Cardiac muscle cell (in vitro differentiated cells and primary cell): Measurements from ENCODE around the gene SH3PXD2A. TPM values are rescaled to one million over a fixed set of nuclear protein-coding genes. Genes with fewer than 3 reads are reported as not detected.

ENCODE experiments used
- DNase-seq, 2 donors: peaks; one replicate each; pipeline versions ENCODE4 v3.0.0 to v3.0.0-alpha.2; 2010 to 2017; ENCODE audit warnings: low read depth in 1 of 2, low spot score in 1 of 2
- H3K27ac ChIP-seq: fragments of 200-600 bp; sonication (generic); 2 replicates; pipeline ENCODE4 v1.5.1; 2016
- H3K27me3 ChIP-seq: fragments of 200-600 bp; sonication (generic); 2 replicates; pipeline ENCODE4 v1.6.0; 2016; ENCODE audit warnings: control low read depth
- H3K36me3 ChIP-seq: fragments of 200-600 bp; sonication (generic); 2 replicates; pipeline ENCODE4 v1.5.1; 2016; ENCODE audit warnings: control low read depth
- H3K4me1 ChIP-seq: fragments of 200-600 bp; sonication (generic); 2 replicates; pipeline ENCODE4 v1.8.1; 2017; ENCODE audit warnings: low read depth, mild to moderate bottlenecking, mixed run types
- H3K4me3 ChIP-seq: fragments of 200-600 bp; sonication (generic); 2 replicates; pipeline ENCODE4 v1.5.1; 2016; ENCODE audit warnings: mild to moderate bottlenecking
- H3K9me3 ChIP-seq: fragments of 200-600 bp; sonication (generic); 2 replicates; pipeline ENCODE4 v1.5.1; 2017; ENCODE audit warnings: low read depth, mild to moderate bottlenecking, control low read depth
- polyA plus RNA-seq: library from polyadenylated mRNA; unstranded; fragments of >200 nt; fragmentation: Nextera tagmentation; extraction: Ambion mirVana; gene quantifications from 2 replicates; pipeline ENCODE4 v1.2.1, GENCODE V29; 2016
- total RNA-seq: library from RNA; depleted of rRNA; stranded (reverse); fragments of >200 nt; gene quantifications from 2 replicates; pipeline ENCODE4 v1.2.3, GENCODE V29; 2016
- TF ChIP-seq, protein P1 (sequence below): IDR thresholded peaks from 2 replicates; pipeline ENCODE4 v1.5.1; 2012; ENCODE audit warnings: low read depth, mild to moderate bottlenecking, low read length

The SH3PXD2A gene
- total and polyA plus RNA-seq, 2 experiments from 2014 or later, result 32.2 to 75.9 TPM

DNA sequence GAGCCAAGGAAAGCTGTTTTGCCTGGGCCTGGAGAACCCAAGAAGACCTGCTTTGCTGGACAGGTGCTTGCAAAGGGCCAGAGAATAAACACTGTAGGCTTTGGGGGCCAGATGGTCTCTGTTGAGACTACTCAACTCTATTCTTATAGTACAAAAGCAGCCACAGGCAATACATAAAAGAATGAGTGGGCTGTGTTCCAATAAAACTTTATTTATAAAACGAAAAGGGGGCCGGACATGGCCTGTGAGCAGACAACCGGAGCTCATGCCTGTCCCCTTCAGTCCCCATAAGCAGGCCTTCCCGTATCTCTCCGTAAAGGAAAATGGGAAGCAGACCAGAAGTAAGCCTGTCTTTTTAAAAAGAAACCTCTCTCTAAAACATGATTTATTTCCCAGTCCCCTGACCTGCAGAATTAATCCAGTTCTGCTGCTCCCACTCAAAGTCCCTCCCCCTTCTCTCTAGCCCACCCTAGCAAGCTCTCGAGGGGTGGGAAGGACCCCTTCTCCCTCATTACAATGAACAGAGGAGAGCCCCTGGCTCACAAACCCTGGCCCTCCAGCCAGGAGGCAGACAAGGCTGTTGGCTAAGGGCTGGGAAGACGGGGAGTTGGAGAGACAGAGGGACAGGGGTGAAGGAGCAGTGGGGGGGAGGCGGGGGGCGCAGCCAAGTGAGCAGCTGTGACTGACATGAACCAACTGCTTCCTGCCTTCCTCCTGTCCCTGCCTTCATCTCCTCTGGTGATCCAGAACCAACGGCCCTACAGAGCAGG, 184.1 kb downstream of the SH3PXD2A start:
- no peak for DNase-seq
- TF ChIP-seq, protein P1, sequence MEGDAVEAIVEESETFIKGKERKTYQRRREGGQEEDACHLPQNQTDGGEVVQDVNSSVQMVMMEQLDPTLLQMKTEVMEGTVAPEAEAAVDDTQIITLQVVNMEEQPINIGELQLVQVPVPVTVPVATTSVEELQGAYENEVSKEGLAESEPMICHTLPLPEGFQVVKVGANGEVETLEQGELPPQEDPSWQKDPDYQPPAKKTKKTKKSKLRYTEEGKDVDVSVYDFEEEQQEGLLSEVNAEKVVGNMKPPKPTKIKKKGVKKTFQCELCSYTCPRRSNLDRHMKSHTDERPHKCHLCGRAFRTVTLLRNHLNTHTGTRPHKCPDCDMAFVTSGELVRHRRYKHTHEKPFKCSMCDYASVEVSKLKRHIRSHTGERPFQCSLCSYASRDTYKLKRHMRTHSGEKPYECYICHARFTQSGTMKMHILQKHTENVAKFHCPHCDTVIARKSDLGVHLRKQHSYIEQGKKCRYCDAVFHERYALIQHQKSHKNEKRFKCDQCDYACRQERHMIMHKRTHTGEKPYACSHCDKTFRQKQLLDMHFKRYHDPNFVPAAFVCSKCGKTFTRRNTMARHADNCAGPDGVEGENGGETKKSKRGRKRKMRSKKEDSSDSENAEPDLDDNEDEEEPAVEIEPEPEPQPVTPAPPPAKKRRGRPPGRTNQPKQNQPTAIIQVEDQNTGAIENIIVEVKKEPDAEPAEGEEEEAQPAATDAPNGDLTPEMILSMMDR, result no peak
- H3K4me3 ChIP-seq, result no peak overlapping the region
- H3K4me1 ChIP-seq, result no peaks in the 10 kb centered on the region
- no peak overlapping the region for H3K27ac ChIP-seq
- no peaks in the 10 kb centered on the region for H3K36me3 ChIP-seq
- no peaks in the 10 kb centered on the region for H3K9me3 ChIP-seq
- H3K27me3 ChIP-seq, result no peaks in the 10 kb centered on the region

DNA sequence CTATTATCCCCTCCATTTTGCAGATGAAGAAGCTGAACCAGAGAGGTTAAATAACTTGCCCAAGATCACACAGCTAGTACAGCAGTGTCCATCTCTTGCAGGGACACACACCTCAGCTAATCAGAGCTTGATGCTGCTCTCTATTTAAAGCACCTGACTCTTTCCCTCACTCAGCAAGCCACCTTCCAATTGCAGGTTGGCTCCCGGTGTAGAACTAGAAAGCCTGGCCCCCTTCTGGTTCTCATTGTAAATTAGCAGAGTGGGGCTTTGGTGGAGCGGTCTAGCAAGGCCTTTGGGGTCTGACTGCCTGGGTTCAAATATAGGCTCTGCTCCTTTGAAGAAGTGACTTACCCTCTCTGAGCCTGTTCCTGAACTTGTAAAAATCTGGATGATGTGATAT, 185.4 kb downstream of the SH3PXD2A start:
- H3K4me1 ChIP-seq, result no peaks in the 10 kb centered on the region
- DNase-seq, result no peak
- no peaks in the 10 kb centered on the region for H3K9me3 ChIP-seq
- no peak overlapping the region for H3K4me3 ChIP-seq
- H3K27ac ChIP-seq, result no peak overlapping the region
- H3K27me3 ChIP-seq, result no peaks in the 10 kb centered on the region
- H3K36me3 ChIP-seq, result no peaks in the 10 kb centered on the region
- TF ChIP-seq, protein P1, result no peak

DNA sequence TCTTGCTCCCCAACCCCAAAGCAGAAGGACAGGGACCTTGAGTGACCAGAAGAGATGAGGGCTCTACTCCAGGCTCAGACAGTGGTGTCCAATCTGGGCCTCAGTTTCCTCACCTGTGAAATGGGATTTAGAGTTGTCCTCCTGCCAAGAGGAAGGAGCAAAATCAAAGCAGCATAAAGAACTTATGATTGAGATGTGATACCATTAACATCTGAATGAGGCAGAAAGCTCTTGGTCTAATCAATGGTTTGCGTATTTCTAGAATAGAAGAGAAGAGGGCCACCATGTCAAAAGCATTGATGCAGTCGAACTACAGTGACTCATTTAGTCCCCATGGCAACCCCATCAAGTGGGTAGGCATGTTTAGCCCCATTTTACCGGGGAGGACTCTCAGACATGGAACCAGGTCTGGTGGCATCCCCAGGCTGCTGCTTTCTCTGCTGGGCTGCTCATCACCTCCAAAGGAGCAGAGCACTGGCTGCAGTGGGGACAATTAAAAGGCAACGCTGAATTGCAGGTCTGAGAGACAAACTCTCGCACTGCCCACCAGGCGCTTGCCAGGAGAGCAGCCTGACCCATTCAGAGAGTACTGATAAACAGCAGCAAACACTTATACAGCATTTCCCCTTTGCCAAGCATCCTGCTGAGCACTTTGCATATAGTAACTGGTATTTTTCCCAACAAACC, 186.0 kb downstream of the SH3PXD2A start:
- DNase-seq, result no peak
- H3K4me1 ChIP-seq, result no peaks in the 10 kb centered on the region
- H3K27ac ChIP-seq, result no peak overlapping the region
- TF ChIP-seq, protein P1, result no peak
- H3K27me3 ChIP-seq, result no peaks in the 10 kb centered on the region
- H3K4me3 ChIP-seq, result no peak overlapping the region
- H3K9me3 ChIP-seq, result no peaks in the 10 kb centered on the region
- H3K36me3 ChIP-seq, result no peaks in the 10 kb centered on the region

DNA sequence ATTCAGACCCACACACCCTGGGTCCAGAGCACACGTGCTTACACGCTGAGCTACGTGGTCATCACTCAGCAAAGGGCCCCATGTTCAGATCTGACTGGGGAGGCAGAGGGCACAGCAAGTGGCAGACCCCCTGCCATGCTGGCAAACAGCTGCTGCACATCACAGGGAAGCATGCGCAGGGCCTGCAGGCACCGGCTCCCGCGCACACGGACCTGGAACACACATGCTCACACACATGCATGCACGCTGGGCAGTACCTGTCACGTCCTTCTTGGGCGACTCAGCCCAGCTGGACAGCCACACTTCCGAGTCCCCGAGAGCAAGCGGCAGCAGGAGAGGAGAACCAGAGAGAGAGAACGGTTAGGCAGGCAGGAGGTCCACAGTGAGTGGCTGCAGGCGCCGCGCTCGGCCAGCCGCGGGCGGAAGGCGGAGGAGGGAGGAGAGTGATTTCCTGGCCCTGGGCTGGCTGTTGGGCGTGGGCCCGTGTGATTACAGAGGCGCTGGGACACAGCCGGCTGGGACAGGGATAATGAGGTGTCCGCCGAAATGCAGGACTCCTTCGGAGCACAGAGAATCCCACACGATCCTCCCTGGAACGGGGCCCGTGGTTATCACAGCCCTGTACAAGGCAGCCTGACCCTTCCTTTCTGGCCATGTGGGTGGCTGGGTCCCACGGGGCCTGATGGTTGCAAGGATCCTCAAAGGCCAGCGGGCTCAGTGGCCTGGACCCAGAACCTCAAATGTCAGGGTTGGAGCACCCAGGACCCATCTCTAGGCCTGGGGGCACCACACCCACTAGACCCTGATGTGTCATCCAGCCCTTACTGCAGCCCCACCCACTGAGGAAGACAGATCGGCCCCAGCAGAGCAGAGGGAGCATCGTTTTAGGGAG, 186.8 kb downstream of the SH3PXD2A start:
- no peak overlapping the region for H3K4me3 ChIP-seq
- peak in 1 of 2 donors; percentile 78 for DNase-seq
- H3K9me3 ChIP-seq, result no peaks in the 10 kb centered on the region
- TF ChIP-seq, protein P1, result no peak
- no peaks in the 10 kb centered on the region for H3K27me3 ChIP-seq
- H3K36me3 ChIP-seq, result no peaks in the 10 kb centered on the region
- H3K27ac ChIP-seq, result no peak overlapping the region
- no peaks in the 10 kb centered on the region for H3K4me1 ChIP-seq

DNA sequence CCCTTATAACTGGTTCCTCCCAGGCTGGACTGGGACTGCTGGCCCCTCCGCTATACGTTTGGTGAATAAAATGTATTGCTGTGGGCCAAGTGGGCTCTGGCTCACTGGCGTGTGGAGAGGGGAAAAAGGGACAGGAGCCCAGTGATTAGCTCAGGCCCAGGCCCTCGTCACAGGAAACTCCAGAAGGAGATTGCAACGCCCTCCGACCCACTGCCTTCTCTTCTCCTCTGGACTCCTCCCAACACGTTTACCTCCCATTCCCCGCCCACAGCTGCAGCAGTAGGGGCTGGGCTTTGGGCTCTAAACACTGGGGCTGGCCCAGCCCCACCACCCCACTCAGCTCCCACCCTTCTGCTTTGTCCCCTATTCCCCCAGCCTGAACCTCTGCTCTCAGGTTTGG, 188.0 kb downstream of the SH3PXD2A start:
- peak in 1 of 2 donors; percentile 95 for DNase-seq
- Histone ChIP-seq H3K4me3 (no peak overlapping the region), H3K4me1 (no peaks in the 10 kb centered on the region), H3K27ac (no peak overlapping the region), H3K27me3 (no peaks in the 10 kb centered on the region), H3K9me3 (no peaks in the 10 kb centered on the region), H3K36me3 (no peaks in the 10 kb centered on the region)
- TF ChIP-seq, protein P1, result no peak
